ENCODE data around the gene DOCK6.

DNA sequence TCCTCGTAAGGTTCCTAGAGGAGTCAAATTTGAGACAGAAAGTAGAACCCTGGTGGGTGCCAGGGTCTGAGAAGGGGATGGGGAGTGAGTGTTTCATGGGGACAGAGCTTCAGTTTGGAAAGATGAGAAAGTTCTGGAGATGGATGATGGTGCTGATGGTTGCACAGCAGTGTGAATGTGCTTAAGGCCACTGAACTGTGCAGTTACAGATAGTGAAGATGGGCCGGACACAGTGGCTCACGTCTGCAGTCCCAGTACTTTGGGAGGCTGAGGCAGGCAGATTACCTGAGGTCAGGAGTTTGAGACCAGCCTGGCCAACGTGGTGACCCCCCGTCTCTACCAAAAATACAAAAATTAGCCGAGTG is 107.7 kb downstream of the DOCK6 start:
- TF ChIP-seq, protein P1, sequence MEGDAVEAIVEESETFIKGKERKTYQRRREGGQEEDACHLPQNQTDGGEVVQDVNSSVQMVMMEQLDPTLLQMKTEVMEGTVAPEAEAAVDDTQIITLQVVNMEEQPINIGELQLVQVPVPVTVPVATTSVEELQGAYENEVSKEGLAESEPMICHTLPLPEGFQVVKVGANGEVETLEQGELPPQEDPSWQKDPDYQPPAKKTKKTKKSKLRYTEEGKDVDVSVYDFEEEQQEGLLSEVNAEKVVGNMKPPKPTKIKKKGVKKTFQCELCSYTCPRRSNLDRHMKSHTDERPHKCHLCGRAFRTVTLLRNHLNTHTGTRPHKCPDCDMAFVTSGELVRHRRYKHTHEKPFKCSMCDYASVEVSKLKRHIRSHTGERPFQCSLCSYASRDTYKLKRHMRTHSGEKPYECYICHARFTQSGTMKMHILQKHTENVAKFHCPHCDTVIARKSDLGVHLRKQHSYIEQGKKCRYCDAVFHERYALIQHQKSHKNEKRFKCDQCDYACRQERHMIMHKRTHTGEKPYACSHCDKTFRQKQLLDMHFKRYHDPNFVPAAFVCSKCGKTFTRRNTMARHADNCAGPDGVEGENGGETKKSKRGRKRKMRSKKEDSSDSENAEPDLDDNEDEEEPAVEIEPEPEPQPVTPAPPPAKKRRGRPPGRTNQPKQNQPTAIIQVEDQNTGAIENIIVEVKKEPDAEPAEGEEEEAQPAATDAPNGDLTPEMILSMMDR (IDR thresholded peaks at IDR 0.05), result no peak
- TF ChIP-seq EP300 (IDR thresholded peaks at IDR 0.05) (no peak), POLR2A (IDR thresholded peaks at IDR 0.05) (no peak), POLR2AphosphoS5 (IDR thresholded peaks at IDR 0.05) (no peak)

Measured in sigmoid colon (tissue), 4 donors.